HepG2 (cell line): Measurements from ENCODE around the gene EEFSEC. TPM values are rescaled to one million over a fixed set of nuclear protein-coding genes. Genes with fewer than 3 reads are reported as not detected.
A peak's percentile ranks its signal among the peaks of the same experiment; 100 is the strongest.

Source experiments
- BHLHE40 ChIP-seq: IDR thresholded peaks from 2 replicates; pipeline ENCODE4 v1.6.1; 2011; ENCODE audit warnings: low read length, improper control_type of control experiment
- ETV5 ChIP-seq: IDR thresholded peaks from 2 replicates; pipeline ENCODE4 v1.6.1; 2018; ENCODE audit warnings: missing biosample characterization, missing genetic modification reagents, inconsistent platforms, borderline replicate concordance
- GTF2F1 ChIP-seq: fragments of 150-350 bp; IDR thresholded peaks from 2 replicates; pipeline ENCODE4 v1.6.1; 2014; ENCODE audit warnings: low read length
- HDAC2 ChIP-seq: sonication (generic); formaldehyde crosslinking; IDR thresholded peaks from 2 replicates; pipeline ENCODE4 v1.4.0; 2020; ENCODE audit warnings: missing genetic modification reagents
- KDM4B ChIP-seq: sonication (generic); formaldehyde crosslinking; IDR thresholded peaks from 2 replicates; pipeline ENCODE4 v1.4.0; 2020; ENCODE audit warnings: missing genetic modification reagents
- MBNL3 ChIP-seq: fragments of 250-450 bp; sonication (Bioruptor Pico); conservative IDR thresholded peaks from 2 replicates; pipeline ENCODE4 v1.8.0; 2022; ENCODE audit warnings: mild to moderate bottlenecking, inconsistent platforms
- MXD4 ChIP-seq: IDR thresholded peaks from 2 replicates; pipeline ENCODE4 v1.6.1; 2016; ENCODE audit warnings: mild to moderate bottlenecking, missing biosample characterization, missing genetic modification reagents
- NFE2L1 ChIP-seq: sonication (generic); formaldehyde crosslinking; IDR thresholded peaks from 2 replicates; pipeline ENCODE4 v1.4.0; 2020; ENCODE audit warnings: missing genetic modification reagents, mild to moderate bottlenecking, borderline replicate concordance
- POLR2AphosphoS5 ChIP-seq: IDR thresholded peaks from 2 replicates; pipeline ENCODE4 v1.6.1; 2012; ENCODE audit warnings: low read depth, low read length
- ZNF747 ChIP-seq: sonication (generic); formaldehyde crosslinking; IDR thresholded peaks from 2 replicates; pipeline ENCODE4 v1.8.1; 2023; ENCODE audit warnings: missing genetic modification reagents, mild to moderate bottlenecking, borderline replicate concordance
- polyA plus RNA-seq, 8 experiments: library from polyadenylated mRNA; depleted of rRNA in 3 of 8; stranded (reverse) in 7 of 8; unstranded in 1 of 8; fragments of >200 nt; fragmentation: Illumina TruSeq in 4 of 8; extraction: Trizol in 4 of 8; gene quantifications; 2 replicates each; pipeline versions ENCODE4 v1.2.1 to v1.2.3, GENCODE V29; 2011 to 2016; ENCODE audit warnings: low read depth in 4 of 8, missing spikeins in 1 of 8, mixed read lengths in 1 of 8; ENCODE audit not compliant: insufficient read depth in 1 of 8
- total RNA-seq, 5 experiments: library from RNA; depleted of rRNA; stranded (reverse); fragments of >200 nt; fragmentation: Illumina TruSeq; extraction: Trizol; gene quantifications; 2 replicates each; pipeline ENCODE4 v1.2.3, GENCODE V29; 2016; ENCODE audit warnings: low read depth in 1 of 5
- TF ChIP-seq, protein P1 (sequence below): sonication (generic); formaldehyde crosslinking; IDR thresholded peaks from 2 replicates; pipeline ENCODE4 v1.4.0; 2020; ENCODE audit warnings: missing genetic modification reagents, borderline replicate concordance
- TF ChIP-seq, protein P2 (sequence below): sonication (generic); formaldehyde crosslinking; IDR thresholded peaks from 2 replicates; pipeline ENCODE4 v1.5.0; 2020; ENCODE audit warnings: mild to moderate bottlenecking, missing genetic modification reagents
- TF ChIP-seq, protein P3 (sequence below): sonication (generic); formaldehyde crosslinking; IDR thresholded peaks from 2 replicates; pipeline ENCODE4 v1.4.0; 2020; ENCODE audit warnings: mild to moderate bottlenecking, low read depth, missing genetic modification reagents
- TF ChIP-seq, protein P4 (sequence below): sonication (generic); formaldehyde crosslinking; IDR thresholded peaks from 2 replicates; pipeline ENCODE4 v1.8.0; 2022; ENCODE audit warnings: low read depth, missing genetic modification reagents
- TF ChIP-seq, protein P5 (sequence below): sonication (generic); formaldehyde crosslinking; IDR thresholded peaks from 2 replicates; pipeline ENCODE4 v1.8.1; 2023; ENCODE audit warnings: mild to moderate bottlenecking, inconsistent platforms, moderate library complexity, missing genetic modification reagents, borderline replicate concordance
- TF ChIP-seq, protein P6 (sequence below): sonication (generic); formaldehyde crosslinking; IDR thresholded peaks from 2 replicates; pipeline ENCODE4 v1.5.0; 2020; ENCODE audit warnings: mild to moderate bottlenecking, missing genetic modification reagents
- TF ChIP-seq, protein P7 (sequence below): sonication (generic); formaldehyde crosslinking; IDR thresholded peaks from 2 replicates; pipeline ENCODE4 v1.4.0; 2020; ENCODE audit warnings: missing genetic modification reagents, borderline replicate concordance

EEFSEC gene
- total and polyA plus RNA-seq, 2 of the 13 experiments (the other 11 are each of a cell fraction or from before 2014, with no cell fraction given): 6.4 to 24.2 TPM

DNA sequence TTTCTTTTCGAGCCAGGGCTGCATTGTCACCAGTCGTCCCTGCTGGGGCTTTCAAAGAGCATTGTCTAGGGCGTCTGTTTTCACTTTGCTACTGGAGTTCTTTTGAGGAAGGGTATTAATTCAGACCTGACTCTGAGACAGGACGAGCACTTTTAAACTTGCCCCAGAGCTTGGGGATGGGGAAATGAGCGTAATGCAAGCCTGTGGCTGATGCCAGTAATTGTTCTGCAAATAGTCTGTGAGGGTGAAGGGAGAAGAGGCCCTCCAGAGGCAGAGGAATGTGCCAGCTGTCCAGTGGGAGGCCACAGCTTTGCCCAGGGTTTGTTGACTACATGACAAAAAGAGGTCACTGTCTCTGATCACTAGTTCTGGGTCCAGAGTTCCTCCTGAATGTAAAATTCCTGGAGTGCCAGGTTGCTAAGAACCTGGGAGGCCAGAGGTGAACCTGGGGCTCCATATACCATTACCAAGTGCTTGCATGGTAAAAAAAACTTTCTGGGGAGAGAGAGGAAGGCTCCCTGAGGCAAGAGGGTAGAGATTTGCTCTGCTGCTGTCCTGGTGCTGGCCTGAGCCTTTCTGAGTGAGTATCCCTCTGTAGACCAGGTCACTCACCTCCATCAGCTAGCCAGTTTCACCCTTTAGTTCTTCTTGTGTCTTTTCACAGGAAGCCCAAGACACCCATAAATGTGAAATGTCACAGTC is 14.8 kb downstream of the EEFSEC start (continued):
- TF ChIP-seq, protein P1, sequence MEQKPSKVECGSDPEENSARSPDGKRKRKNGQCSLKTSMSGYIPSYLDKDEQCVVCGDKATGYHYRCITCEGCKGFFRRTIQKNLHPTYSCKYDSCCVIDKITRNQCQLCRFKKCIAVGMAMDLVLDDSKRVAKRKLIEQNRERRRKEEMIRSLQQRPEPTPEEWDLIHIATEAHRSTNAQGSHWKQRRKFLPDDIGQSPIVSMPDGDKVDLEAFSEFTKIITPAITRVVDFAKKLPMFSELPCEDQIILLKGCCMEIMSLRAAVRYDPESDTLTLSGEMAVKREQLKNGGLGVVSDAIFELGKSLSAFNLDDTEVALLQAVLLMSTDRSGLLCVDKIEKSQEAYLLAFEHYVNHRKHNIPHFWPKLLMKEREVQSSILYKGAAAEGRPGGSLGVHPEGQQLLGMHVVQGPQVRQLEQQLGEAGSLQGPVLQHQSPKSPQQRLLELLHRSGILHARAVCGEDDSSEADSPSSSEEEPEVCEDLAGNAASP (CRISPR knock-in tag): peak; percentile 79; the same call in 1 of the 2 replicates
- peak; percentile 39; the same call in 1 of the 2 replicates for TF ChIP-seq ETV5
- TF ChIP-seq, protein P2, sequence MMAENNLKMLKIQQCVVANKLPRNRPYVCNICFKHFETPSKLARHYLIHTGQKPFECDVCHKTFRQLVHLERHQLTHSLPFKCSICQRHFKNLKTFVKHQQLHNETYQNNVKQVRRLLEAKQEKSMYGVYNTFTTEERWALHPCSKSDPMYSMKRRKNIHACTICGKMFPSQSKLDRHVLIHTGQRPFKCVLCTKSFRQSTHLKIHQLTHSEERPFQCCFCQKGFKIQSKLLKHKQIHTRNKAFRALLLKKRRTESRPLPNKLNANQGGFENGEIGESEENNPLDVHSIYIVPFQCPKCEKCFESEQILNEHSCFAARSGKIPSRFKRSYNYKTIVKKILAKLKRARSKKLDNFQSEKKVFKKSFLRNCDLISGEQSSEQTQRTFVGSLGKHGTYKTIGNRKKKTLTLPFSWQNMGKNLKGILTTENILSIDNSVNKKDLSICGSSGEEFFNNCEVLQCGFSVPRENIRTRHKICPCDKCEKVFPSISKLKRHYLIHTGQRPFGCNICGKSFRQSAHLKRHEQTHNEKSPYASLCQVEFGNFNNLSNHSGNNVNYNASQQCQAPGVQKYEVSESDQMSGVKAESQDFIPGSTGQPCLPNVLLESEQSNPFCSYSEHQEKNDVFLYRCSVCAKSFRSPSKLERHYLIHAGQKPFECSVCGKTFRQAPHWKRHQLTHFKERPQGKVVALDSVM (CRISPR knock-in tag): peak; percentile 85
- TF ChIP-seq, protein P3, sequence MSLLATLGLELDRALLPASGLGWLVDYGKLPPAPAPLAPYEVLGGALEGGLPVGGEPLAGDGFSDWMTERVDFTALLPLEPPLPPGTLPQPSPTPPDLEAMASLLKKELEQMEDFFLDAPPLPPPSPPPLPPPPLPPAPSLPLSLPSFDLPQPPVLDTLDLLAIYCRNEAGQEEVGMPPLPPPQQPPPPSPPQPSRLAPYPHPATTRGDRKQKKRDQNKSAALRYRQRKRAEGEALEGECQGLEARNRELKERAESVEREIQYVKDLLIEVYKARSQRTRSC (CRISPR knock-in tag): no peak
- TF ChIP-seq GTF2F1: no peak; the same call in 1 of the 2 replicates
- TF ChIP-seq, protein P4, sequence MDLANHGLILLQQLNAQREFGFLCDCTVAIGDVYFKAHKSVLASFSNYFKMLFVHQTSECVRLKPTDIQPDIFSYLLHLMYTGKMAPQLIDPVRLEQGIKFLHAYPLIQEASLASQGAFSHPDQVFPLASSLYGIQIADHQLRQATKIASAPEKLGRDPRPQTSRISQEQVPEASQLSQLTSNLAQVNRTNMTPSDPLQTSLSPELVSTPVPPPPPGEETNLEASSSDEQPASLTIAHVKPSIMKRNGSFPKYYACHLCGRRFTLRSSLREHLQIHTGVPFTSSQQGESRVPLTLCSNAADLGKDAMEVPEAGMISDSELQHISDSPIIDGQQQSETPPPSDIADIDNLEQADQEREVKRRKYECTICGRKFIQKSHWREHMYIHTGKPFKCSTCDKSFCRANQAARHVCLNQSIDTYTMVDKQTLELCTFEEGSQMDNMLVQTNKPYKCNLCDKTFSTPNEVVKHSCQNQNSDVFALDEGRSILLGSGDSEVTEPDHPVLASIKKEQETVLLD (CRISPR knock-in tag): no peak
- TF ChIP-seq, protein P5, sequence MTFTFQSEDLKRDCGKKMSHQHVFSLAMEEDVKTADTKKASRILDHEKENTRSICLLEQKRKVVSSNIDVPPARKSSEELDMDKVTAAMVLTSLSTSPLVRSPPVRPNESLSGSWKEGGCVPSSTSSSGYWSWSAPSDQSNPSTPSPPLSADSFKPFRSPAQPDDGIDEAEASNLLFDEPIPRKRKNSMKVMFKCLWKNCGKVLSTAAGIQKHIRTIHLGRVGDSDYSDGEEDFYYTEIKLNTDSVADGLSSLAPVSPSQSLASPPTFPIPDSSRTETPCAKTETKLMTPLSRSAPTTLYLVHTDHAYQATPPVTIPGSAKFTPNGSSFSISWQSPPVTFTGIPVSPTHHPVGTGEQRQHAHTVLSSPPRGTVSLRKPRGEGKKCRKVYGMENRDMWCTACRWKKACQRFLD (CRISPR knock-in tag): no peak
- peak; percentile 36; the same call in 1 of the 2 replicates for TF ChIP-seq MXD4 (CRISPR knock-in tag)
- TF ChIP-seq, protein P6, sequence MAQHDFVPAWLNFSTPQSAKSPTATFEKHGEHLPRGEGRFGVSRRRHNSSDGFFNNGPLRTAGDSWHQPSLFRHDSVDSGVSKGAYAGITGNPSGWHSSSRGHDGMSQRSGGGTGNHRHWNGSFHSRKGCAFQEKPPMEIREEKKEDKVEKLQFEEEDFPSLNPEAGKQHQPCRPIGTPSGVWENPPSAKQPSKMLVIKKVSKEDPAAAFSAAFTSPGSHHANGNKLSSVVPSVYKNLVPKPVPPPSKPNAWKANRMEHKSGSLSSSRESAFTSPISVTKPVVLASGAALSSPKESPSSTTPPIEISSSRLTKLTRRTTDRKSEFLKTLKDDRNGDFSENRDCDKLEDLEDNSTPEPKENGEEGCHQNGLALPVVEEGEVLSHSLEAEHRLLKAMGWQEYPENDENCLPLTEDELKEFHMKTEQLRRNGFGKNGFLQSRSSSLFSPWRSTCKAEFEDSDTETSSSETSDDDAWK (CRISPR knock-in tag): no peak
- TF ChIP-seq, protein P7, sequence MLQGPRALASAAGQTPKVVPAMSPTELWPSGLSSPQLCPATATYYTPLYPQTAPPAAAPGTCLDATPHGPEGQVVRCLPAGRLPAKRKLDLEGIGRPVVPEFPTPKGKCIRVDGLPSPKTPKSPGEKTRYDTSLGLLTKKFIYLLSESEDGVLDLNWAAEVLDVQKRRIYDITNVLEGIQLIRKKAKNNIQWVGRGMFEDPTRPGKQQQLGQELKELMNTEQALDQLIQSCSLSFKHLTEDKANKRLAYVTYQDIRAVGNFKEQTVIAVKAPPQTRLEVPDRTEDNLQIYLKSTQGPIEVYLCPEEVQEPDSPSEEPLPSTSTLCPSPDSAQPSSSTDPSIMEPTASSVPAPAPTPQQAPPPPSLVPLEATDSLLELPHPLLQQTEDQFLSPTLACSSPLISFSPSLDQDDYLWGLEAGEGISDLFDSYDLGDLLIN: no peak
- peak; percentile 92 for TF ChIP-seq HDAC2 (CRISPR knock-in tag)
- TF ChIP-seq ZNF747 (CRISPR knock-in tag): peak; percentile 87; the same call in 1 of the 2 replicates
- TF ChIP-seq KDM4B (CRISPR knock-in tag): 0 out of 2 replicates have a peak, but pooled peaks have one; percentile 5
- no peak for TF ChIP-seq MBNL3 (CRISPR knock-in tag)
- TF ChIP-seq POLR2AphosphoS5: peak; percentile 52; the same call in 1 of the 2 replicates
- no peak for TF ChIP-seq NFE2L1 (CRISPR knock-in tag)
- TF ChIP-seq BHLHE40: peak; percentile 42; the same call in 1 of the 2 replicates
